ENCODE data around the gene TMEM182.

The TMEM182 gene

DNA sequence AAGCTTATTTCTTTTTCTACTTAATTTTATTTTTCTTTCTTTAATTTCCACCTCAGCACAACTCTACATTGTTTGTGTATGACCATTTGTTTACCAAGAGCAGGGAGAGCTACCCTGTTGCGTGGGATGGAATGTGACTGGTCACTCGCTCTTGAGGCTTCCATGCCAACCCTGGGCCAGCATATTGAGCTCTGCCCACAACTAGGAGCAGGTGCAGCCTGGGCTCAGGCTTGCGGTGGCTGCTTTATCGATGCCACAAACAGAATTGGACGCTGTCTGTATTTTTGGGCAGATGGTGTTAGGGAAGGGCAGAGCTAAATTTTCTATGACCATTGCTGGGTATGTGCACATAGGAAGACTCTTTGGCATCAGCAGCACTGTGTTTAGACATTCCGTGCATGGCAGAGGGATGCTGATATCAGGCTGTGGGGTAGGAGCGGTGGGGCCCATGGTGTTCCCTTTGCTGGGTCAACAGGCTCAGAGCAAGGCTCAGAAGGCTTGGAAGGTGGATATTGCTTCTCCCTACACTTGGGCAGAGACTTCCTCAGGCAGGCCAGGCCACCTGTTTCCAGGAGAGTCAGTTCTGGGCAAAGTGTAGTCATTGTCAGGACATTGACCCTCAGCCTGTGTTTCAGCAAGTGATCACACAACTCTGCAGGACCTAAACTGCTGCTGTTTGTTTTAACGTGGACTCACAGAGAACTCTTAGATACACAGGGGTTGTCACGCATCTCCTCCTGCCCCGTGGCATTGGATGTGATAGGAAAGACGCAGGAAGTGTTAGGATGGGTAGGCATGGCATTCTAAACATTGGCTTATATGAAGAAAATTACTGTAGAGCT, 40.2 kb downstream of the TMEM182 start:
- no peak for DNase-seq (ENCODE audit: low read depth in 3 of 3)

DNA sequence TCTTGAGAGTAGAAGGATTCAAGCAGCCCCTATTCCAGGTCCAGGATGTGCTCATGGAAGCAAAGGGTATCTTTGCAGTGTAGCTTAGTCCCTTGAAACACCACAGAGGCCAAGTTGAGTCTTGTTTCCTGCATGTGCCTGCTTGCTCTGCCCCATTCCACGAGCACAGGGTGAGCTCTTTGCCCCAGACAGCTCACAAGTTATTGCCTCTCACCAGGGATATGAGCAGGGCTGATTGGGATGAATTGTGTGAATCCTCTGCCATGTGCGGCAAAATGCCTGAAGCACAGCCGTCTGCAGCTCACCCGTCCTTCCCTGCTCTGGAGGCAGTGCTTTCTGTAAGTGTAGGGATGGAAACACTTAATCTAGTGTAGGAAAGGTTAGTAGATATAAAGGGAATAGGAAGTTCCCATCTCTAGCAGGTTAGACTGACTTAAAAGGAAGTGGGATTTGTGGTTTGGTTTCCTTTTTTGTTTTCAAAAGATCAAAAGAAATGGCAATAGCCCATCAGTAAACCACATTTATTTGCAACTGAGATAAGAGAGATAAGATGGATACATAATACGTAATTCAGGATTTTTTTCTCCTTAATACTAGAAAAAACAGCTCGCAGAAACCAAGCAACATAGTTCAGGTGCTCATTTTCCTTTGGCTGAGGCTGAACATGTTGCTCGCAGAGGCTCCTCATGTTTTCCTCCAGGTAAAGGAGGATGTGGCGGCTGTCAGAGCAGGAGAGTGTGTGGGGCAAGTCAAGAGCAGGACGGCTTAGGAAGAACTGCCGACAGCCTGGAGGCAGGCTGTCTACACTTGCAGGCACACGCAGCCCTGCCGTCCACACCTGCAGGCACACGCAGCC, 41.4 kb downstream of the TMEM182 start:
- no peak for DNase-seq (ENCODE audit: low read depth in 3 of 3)

DNA sequence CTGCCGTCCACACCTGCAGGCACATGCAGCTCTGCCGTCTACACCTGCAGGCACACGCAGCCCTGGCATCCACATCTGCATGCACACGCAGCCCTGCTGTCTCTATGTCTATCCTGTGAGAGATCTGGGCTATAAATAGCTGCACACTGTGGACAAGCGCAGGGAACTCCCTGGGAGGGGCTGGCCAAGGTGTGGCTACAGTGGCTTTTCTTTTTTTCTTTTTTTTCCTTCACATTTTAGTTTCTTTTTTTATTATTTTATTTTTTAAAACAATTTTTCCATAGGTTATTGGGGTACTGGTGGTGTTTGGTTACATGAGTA, 42.0 kb downstream of the TMEM182 start:
- no peak for DNase-seq (ENCODE audit: low read depth in 3 of 3)

DNA sequence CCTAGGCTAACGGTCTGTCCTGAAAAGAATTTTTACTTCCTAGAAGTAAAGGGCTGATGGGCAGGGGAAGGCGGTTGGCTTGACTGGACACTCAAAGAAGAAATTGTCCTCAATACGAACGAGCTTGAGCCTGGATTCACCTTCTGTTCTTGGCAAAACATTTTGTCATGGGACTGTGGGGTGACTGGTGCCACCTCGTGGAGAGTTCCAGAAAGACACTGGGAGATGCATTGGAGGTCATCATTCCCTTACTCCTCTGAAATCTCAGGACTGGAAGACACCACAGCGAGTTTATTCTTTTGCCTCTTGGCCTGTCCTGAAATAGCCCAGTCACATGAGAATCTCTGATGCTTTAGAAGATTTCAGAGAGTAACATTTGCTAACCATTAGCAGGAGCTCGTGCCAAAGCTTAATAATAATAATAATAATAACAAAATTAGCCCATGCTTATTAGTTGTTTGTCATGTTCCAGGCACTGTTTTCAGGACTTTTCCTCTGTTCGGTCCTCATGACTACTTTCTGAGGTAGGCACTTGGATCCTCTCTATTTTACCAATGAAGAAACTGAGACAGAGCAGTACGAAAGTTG, 44.5 kb downstream of the TMEM182 start:
- DNase-seq (ENCODE audit: low read depth in 3 of 3), result peak in 2 of 3 experiments; percentile 5 to 9

DNA sequence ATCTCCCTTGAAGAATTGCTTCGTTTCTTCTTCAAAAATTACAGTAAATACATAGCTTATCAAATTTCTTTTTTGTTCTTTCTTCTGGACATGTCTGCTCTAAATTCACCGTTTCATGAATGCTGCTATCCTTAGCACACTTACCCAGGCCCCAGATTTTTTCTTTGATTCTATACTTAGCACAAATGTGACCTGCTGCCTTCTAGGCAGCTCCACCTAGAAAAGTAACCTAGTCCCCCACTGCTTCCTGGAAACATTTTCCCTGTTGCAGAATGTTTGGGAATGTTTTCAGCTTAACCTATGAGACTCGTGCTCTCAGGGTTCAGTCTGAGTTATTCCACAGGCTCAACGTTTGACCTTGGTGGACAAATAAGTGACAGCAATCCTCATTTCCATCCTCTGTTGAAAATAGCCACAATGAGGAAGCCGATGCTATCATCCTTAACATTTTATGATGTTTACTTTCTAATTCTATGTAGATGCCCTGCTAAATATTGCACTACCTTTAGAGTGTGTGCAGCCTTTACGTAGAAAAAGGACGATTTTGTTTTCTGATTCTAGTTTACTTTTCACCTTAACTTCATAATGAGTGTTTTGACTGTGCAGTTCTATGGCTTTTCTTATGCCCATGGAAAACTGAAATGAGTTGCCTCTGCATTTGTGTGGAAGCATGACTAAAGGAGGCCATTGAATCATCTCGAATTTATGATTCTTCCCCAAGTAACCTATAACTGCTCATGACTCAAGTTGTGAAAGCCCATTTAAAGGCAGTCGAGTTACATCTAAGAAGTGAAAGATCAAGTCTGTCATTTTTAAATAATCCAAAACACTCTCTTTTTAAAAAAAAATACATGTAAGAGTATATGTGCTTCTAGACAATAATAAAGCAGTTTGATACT, 47.7 kb downstream of the TMEM182 start:
- DNase-seq (ENCODE audit: low read depth in 3 of 3), result no peak

DNA sequence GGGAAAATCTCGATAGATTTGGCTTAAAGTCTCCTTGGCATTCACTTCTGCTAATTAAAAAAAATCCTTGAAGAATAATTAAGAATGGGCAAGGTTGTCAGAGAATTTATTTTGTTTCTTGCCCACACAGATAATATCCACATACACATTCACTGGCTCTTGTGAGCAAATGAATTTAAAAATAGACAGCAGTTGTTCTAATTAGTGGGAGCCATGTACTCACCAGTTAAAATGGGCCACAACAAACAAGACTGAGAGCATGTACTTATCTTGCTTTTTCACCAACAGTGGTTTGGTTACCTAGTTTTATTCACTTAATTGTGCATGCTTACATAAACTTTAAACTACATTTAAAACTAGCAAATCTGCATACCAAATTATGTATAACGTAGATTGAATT, 53.5 kb downstream of the TMEM182 start:
- no peak for DNase-seq (ENCODE audit: low read depth in 3 of 3)

DNA sequence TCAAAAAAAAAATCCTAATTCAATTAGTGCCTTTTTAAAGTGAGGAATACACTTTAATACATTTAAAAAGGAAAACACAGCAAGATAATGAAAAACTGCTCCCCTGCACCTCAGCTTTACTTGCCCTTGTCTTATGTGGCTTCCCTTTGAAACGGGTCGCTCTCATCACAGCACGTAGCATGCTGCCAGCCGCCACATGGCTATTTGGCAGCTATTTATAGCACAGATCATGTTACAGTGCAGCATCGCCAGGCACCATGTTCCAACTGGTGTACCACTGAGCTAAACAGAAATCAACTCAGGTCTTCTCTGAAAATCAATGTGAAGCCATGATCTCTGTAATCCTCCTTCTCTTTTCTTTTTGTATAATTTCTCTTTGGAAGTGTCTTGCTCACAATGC, 65.1 kb downstream of the TMEM182 start:
- no peak for DNase-seq (ENCODE audit: low read depth in 3 of 3)

DNA sequence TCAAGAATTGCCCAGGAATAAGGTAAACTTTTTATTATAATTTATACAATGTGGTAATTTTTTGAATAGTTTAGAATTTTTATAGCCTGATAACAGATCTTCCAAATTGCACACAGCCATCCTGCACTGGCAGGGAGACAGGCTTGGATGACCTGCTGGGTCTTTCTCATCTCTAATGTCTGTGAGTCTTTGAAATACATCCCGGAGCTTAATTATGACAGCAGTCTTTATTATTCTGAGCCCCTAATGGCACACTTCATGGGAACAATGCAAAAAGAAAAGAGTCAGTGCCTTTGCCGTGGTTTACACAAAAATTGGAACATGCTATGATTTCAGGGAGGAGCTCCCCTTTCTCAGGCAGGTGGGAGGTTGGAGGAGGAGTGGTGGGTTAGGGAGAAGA, 71.0 kb downstream of the TMEM182 start:
- no peak for DNase-seq (ENCODE audit: low read depth in 3 of 3)

DNA sequence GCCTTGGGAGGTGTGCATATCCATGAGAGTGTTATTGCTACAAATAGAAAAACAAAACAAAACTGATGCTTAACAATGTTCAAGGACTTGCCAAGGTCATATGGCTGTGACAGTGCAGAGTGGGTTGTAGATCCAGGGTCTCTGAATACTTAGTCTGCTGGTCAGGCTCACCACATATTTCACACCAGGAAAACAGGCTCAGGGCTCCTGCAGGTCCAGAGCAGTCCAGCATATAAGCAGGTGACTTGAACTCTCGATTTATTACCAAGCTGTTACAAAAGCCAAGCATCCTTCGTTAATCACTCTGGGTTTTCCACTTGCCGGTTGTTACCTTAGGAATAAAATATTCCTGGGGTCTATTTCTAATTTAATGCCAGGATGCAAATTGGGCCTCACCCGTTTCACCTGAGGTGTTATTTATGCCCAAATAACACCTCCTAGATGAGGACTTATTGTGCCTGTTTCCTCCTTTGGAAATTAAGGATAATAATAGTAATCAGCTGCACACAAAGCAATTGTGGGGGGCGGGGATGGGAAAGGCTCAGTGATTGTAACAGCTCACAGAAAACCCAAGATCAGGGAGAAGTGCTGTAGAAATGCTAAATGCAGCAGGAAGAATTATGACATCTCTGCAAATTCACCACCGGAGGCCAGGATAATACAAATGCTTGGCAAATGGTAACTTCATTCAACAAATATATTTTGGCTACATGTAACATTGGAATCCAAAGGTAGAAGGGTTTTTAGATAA, 72.9 kb downstream of the TMEM182 start:
- DNase-seq (ENCODE audit: low read depth in 3 of 3), result no peak

DNA sequence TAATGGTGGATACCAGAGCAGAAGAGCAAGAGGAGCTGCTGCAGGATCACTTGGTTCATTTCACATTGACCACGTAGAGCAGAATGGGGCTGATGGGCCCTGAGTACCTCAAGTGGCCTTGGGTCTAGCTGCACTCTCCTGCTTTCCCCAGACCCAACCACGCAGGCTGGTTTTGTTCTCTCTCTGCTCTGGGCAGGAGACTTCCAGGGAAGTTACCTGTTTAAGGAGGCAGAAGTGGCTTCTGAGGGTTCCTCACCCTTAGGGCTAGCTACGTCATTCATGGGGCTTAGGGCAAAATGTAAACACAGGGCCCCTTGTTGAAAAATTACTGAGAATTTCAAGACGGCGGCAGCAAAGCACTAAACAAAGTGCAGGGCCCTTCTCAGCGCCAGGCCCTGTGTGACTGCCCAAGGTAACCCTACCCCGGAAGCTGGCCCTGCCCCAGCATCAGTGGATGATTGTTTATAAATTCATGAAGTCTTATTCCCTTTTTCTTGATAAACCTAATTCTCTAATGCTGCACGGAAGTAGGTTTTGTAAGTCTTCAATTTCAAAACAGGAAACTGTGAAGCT, 75.9 kb downstream of the TMEM182 start:
- DNase-seq (ENCODE audit: low read depth in 3 of 3), result no peak

DNA sequence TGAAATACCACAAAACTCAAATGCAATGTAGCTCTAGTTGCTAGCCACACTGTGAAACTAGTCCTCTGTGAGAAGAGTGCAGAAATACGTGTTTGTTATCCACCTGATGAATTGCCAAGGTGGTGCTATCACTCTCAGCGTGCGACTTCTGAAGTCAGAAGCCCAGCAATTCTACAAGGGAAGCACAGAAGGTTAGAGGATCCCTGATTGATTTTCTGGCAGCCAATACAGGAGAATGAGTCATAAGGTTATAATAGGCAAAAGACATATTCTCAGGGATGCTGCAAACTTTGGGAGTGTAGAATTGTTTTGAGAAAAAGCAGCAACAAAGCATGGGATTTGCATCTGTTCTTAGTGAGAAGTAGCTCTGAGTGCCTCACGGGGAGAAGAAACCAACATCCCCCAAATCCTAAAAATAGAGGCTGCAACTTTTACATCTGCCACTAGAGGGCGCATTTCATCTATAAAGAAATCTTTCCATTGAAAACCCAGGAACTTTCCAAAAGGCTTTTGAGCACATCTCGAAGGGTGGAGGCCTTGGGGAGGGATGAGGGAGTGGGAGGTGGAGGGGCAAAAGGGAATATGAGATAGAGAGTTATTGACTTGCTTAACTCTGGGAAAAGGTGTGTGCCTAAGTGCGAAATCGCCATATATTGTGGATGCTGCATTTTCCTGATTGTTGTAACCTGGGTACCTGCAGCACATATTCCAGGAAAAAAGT, 78.0 kb downstream of the TMEM182 start:
- peak in 1 of 3 experiments; percentile 12 for DNase-seq (ENCODE audit: low read depth in 3 of 3)

DNA sequence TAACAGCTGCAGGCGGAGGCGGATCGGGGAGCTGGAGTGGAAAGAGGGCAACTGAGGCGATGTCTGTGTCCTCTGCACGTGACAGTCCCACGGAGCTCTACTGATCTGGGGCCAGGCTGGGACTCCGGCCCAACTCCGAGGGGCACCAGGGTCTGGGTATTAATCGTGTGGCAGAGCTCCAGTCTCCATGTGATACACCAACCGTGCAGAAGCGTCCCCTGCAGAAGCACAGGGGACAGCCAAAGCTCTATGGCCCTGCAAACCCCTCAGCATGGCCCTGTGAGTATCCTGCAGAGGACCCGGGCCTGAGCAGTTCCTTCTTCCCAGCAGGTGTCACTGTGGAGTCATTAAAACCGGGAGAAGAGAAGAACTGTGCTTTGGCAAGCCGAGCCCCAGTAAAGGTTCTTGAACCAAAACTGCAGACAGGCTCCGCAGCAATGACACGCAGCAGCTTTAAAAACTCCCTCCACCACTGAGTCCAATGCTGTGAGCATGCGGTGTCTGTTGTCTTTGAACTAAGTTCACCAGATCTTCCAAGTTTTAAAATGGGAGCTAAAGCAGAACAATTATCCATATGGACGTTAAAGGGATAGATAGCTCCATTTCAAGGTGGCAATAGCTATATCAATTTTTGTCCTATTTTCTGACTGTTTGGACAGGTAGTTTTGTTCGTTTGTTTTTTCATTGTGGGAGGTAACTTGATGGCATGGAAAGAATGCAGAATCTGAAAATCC, 79.4 kb downstream of the TMEM182 start:
- DNase-seq (ENCODE audit: low read depth in 3 of 3), result no peak

DNA sequence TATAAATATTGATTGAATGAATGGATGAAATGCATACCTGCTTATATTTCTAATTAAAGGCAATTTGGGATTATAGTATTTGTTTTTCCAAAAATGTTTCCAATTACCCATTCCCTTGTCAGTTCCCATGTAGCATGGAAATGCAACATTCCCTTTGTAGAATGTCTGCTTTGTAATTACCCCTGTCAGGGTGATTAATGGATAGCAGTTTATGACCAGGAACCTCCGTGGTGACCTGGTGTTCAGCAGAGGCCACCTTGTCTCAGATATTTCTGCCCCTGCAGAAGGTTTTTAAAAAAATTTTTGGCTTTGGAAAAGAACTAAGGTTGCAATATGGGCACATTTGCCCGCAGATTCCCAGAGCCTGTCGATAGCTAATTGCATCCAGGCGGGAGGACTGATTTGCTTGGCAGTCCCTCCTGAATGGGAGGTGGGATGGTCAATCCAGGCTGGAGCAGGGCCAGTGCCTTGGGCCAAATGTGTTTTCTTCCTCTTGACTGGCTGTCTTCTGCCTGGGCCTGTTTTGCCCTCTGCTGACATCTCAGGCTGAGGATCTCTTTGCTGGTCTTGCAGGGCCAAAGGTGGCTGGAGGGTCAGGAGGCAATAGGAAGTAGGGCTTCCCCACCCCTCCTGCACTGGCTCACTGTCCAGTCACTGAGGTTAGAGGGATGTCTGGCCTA, 82.1 kb downstream of the TMEM182 start:
- no peak for DNase-seq (ENCODE audit: low read depth in 3 of 3)

DNA sequence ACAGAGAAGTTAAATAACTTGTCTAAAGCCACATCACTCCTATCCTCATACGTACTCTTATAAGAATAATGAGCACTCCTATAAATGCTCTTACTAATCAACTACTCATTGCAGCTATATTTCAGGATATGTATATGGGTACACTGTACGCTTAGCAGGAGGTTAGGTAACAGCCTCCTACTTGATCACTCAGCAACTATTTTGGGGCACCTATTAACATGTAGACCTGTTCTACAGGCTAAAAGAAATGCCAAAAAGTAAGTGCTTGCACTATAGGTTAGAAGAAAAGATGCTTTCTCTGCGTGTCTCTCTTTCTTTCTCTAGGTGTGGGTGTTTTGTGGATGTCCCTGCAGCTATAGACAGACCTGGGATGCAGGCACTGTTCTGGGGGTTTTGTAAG, 83.1 kb downstream of the TMEM182 start:
- DNase-seq (ENCODE audit: low read depth in 3 of 3), result no peak

DNA sequence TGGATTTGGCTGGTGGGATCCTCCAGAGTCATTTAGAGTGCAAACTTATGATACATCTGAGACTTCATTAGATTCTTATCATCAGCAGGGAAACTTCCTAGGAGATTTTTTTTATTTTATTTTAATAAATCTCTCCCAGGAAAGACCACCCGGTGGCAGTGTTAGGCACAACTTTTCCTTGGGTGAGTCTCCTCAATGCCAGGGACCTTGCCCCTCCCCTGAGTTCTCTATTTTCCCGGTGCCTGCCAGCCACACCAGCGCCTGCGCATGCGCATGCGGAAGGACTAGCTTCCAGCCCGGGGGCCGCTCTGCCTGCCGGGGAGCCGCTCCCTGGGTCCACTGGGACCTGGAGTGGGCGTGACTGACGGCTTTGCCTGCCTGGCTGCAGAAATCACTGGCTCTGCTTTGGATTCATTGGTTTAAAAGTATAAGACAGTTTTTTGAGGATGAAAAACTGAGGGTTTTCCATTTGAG, 86.6 kb downstream of the TMEM182 start:
- DNase-seq (ENCODE audit: low read depth in 3 of 3), result no peak

DNA sequence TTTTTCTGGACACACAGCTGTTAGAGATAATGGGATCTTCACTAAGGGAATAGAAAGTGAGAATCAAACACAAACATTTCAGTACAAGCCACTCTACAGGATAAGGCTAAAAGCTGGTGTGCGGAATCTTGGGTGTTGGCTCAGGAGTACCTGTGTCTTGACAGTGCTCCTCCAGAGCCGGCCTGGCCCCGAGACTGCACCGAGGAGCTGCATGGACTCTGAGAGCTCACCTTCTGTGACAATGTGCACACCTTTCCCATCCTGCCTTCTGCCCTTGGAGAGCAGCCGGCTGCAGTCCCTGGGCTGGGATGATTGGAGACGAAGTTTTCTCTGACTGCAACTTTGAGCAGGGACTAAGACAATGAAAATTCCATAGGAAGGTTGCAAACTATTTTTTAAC, 89.1 kb downstream of the TMEM182 start:
- no peak for DNase-seq (ENCODE audit: low read depth in 3 of 3)

DNA sequence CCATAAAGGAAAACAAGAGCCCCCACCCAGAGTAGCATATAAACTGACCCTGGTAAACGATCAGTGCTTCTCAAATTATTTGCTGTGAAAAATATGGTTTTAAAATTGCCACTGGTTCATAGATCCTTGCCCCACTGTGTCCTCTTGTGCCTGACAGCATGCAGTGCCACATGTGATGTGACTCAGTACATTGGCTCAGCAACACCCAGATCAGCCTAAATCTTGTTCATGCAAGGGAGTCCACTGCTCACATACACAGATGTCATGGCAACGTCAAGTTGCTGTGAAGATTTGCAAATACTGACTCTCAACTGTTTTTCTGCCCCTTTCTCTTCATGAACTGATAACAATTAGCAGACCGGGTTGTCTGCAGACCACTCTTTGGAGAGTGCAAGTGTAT, 91.0 kb downstream of the TMEM182 start:
- no peak for DNase-seq (ENCODE audit: low read depth in 3 of 3)
